ENCODE data around the gene DCP1B. TPM values are rescaled to one million over a fixed set of nuclear protein-coding genes. Genes with fewer than 3 reads are reported as not detected.

The DCP1B gene
- total and polyA plus RNA-seq, 2 of the 4 experiments (the other 2 are of a cell fraction) = 13.3 to 19.7 TPM

DNA sequence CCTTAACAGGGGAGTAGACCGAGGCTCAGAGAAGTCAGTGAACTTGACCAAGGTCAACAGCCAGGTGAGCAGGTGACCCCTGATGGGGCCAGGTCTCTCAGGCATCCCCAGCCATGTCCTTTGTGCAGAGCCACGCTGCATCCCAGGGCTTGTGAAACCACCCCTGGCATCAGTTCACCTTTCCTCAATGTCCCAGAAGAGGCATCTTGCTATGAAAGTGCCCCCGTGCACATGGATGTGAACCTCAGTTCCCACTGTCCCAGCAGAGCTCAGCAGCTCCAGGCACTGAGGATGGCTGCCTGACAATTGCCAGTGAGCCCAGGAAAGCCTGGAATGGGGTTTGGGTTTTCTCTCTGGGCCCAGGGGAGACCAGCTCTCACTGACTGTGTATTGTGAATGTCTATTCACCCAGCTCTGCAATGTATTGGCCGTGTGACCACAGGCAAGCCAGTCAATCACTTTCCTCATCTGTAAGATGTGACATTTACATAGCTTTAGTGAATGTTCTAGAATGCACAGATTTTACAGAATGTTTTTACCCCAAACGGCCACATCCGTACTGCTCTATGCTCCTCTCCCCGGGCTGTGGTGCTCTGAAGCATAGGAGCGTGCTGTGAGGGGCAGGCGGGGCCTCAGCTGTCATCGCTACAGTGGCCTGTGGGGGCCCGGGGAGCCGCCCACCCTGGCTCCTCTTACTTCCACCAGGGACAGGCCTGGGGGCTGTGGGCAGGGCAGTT lies 90.7 kb downstream of the DCP1B start:
- in situ Hi-C loops (cut with MboI; ENCODE audit: low sequenced_read_pairs) = no loop called here
- H2BK120ac ChIP-seq (ENCODE audit: low read depth, low read length) = no peak overlapping the region
- POLR2A ChIA-PET (ENCODE audit: unreplicated experiment) = no interaction called here

More for the DNA sequence above, 90.7 kb downstream of the DCP1B start:
- no peak overlapping the region for H2AK5ac ChIP-seq (ENCODE audit: low read depth, low read length)
- intact Hi-C loops (cut with micrococcal nuclease) = no loop called here
- no peak overlapping the region for H2BK20ac ChIP-seq (ENCODE audit: low read depth, low read length)
- H3K4me2 ChIP-seq (ENCODE audit: low read depth, low read length) = no peak overlapping the region
- H3K4me3 ChIP-seq (ENCODE audit: insufficient read depth, low read depth, low read length) = no peak overlapping the region
- WGBS, 2 experiments (ENCODE audit: extremely low coverage in 2 of 2, insufficient read length in 1 of 2) = 80% methylated on average over 1 of the region's 12 CpGs; no CpG with 5 or more reads in 1 of the 2 experiments
- H4K91ac ChIP-seq (ENCODE audit: insufficient read depth, low read depth, low read length) = no peak overlapping the region
- DNase-seq = no peak
- H3K9me1 ChIP-seq (ENCODE audit: insufficient read depth, low read length) = no peaks in the 10 kb centered on the region
- no peaks in the 10 kb centered on the region for H3K79me1 ChIP-seq (ENCODE audit: low read depth in 1 of 2, low read length in 2 of 2)
- H4K20me1 ChIP-seq (ENCODE audit: insufficient read depth, low read length) = no peaks in the 10 kb centered on the region
- H3K36me3 ChIP-seq (ENCODE audit: control insufficient read depth, insufficient read depth, low read length) = no peaks in the 10 kb centered on the region
- no peak for ATAC-seq (ENCODE audit: low read depth)
- H3K27me3 ChIP-seq (ENCODE audit: control insufficient read depth, insufficient read depth, low read length) = peaks cover 58% of the 10 kb centered on the region
- H3K9ac ChIP-seq (ENCODE audit: low read depth, low read length) = no peak overlapping the region
- H4K8ac ChIP-seq (ENCODE audit: low read depth in 2 of 2, low read length in 2 of 2) = no peak overlapping the region
- H3K14ac ChIP-seq (replicated peaks; ENCODE audit: low read depth, low read length) = no peak overlapping the region
- no peak overlapping the region for H2AK9ac ChIP-seq (replicated peaks; ENCODE audit: low read depth, low read length, poor library complexity)
- no peak overlapping the region for H4K5ac ChIP-seq (ENCODE audit: low read depth, low read length)
- H2AFZ ChIP-seq (replicated peaks; ENCODE audit: low read length, poor library complexity) = no peak overlapping the region
- dilution Hi-C loops (cut with HindIII; ENCODE audit: low sequenced_read_pairs, unreplicated experiment) = no loop called here
- H2BK5ac ChIP-seq (ENCODE audit: low read depth, low read length, poor library complexity, severe bottlenecking) = no peak overlapping the region
- H3K4me1 ChIP-seq (ENCODE audit: control insufficient read depth, insufficient read depth, low read length) = no peaks in the 10 kb centered on the region
- H3K9me3 ChIP-seq (ENCODE audit: control insufficient read depth, insufficient read depth, low read length) = peaks cover 3% of the 10 kb centered on the region; the same call in 1 of the 2 replicates
- CTCF ChIA-PET = no interaction called here
- no TSS peak for BruUV-seq (replicated peaks)
- TF ChIP-seq CEBPB (IDR thresholded peaks at IDR 0.05; ENCODE audit: low read depth, low read length) (no peak), SMC3 (IDR thresholded peaks at IDR 0.05; ENCODE audit: low read depth, low read length) (no peak), FOS (IDR thresholded peaks at IDR 0.05; ENCODE audit: low read depth, low read length) (no peak), NFE2L2 (IDR thresholded peaks at IDR 0.05; ENCODE audit: low read depth, low read length) (no peak), BHLHE40 (IDR thresholded peaks at IDR 0.05; ENCODE audit: low read depth, low read length) (no peak), RFX5 (IDR thresholded peaks at IDR 0.05; ENCODE audit: low read depth, low read length) (no peak), MAFK (IDR thresholded peaks at IDR 0.05; ENCODE audit: low read depth, low read length) (no peak), MAZ (IDR thresholded peaks at IDR 0.05; ENCODE audit: borderline replicate concordance, low read depth, low read length) (no peak), CHD1 (IDR thresholded peaks at IDR 0.05; ENCODE audit: low read depth, low read length) (no peak), POLR2A (IDR thresholded peaks at IDR 0.05; ENCODE audit: low read depth, low read length) (no peak), RAD21 (IDR thresholded peaks at IDR 0.05; ENCODE audit: low read length) (no peak), MXI1 (IDR thresholded peaks at IDR 0.05; ENCODE audit: borderline replicate concordance, low read depth, low read length) (no peak), RCOR1 (IDR thresholded peaks at IDR 0.05; ENCODE audit: insufficient replicate concordance, low read length) (no peak)
- TF ChIP-seq, protein P1, sequence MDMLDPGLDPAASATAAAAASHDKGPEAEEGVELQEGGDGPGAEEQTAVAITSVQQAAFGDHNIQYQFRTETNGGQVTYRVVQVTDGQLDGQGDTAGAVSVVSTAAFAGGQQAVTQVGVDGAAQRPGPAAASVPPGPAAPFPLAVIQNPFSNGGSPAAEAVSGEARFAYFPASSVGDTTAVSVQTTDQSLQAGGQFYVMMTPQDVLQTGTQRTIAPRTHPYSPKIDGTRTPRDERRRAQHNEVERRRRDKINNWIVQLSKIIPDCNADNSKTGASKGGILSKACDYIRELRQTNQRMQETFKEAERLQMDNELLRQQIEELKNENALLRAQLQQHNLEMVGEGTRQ (IDR thresholded peaks at IDR 0.05; ENCODE audit: low read depth, low read length) = no peak
- TF ChIP-seq, protein P2, sequence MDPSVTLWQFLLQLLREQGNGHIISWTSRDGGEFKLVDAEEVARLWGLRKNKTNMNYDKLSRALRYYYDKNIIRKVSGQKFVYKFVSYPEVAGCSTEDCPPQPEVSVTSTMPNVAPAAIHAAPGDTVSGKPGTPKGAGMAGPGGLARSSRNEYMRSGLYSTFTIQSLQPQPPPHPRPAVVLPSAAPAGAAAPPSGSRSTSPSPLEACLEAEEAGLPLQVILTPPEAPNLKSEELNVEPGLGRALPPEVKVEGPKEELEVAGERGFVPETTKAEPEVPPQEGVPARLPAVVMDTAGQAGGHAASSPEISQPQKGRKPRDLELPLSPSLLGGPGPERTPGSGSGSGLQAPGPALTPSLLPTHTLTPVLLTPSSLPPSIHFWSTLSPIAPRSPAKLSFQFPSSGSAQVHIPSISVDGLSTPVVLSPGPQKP (IDR thresholded peaks at IDR 0.05; ENCODE audit: borderline replicate concordance, low read depth, low read length) = no peak
- TF ChIP-seq, protein P3, sequence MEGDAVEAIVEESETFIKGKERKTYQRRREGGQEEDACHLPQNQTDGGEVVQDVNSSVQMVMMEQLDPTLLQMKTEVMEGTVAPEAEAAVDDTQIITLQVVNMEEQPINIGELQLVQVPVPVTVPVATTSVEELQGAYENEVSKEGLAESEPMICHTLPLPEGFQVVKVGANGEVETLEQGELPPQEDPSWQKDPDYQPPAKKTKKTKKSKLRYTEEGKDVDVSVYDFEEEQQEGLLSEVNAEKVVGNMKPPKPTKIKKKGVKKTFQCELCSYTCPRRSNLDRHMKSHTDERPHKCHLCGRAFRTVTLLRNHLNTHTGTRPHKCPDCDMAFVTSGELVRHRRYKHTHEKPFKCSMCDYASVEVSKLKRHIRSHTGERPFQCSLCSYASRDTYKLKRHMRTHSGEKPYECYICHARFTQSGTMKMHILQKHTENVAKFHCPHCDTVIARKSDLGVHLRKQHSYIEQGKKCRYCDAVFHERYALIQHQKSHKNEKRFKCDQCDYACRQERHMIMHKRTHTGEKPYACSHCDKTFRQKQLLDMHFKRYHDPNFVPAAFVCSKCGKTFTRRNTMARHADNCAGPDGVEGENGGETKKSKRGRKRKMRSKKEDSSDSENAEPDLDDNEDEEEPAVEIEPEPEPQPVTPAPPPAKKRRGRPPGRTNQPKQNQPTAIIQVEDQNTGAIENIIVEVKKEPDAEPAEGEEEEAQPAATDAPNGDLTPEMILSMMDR (conservative IDR thresholded peaks at IDR 0.05; ENCODE audit: low read depth, low read length) = no peak
- H3K56ac ChIP-seq (ENCODE audit: extremely low read depth, insufficient read depth, low read length) = no peak overlapping the region
- H3K27ac ChIP-seq (ENCODE audit: insufficient read depth, low read length) = no peak overlapping the region
- H3K18ac ChIP-seq (ENCODE audit: low read depth, low read length) = no peak overlapping the region
- no peak overlapping the region for H3K4ac ChIP-seq (ENCODE audit: low read depth, low read length)
- no peak overlapping the region for H3K23ac ChIP-seq (ENCODE audit: low read depth, low read length)
- H2BK15ac ChIP-seq (ENCODE audit: low read depth, low read length) = no peak overlapping the region
